GM12872 (cell line): Measurements from ENCODE around the gene VDAC1.

Experiments
- CTCF ChIP-seq: IDR thresholded peaks from 3 replicates; pipeline ENCODE4 v1.5.1; 2011; ENCODE audit warnings: low read depth, mild to moderate bottlenecking, low read length, moderate library complexity; ENCODE audit not compliant: insufficient read depth

The VDAC1 gene

DNA sequence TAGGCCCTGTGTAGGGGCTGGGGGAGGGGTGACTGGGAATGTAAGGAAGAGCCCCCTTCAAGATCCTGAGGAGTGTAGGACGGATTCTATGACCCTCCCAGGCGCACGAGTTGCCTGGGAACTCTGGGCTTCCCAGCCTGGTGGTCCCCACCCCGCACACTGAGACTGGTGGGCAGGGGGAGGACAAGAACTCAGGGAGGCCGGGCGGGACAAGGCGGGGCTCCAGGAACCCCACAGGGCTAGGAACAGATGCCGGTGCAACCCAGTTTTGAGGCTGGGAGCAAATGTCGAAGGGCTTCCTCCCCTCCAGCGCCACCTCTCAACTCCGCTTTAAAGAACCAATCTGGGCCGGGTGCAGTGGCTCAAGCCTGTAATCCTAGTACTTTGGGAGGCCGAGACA, 1.3 kb upstream of the VDAC1 start:
- TF ChIP-seq CTCF, result no peak

GRCh38 chr5:134005417-134006061, 764 bp upstream of the VDAC1 start:
- no peak for TF ChIP-seq CTCF

DNA sequence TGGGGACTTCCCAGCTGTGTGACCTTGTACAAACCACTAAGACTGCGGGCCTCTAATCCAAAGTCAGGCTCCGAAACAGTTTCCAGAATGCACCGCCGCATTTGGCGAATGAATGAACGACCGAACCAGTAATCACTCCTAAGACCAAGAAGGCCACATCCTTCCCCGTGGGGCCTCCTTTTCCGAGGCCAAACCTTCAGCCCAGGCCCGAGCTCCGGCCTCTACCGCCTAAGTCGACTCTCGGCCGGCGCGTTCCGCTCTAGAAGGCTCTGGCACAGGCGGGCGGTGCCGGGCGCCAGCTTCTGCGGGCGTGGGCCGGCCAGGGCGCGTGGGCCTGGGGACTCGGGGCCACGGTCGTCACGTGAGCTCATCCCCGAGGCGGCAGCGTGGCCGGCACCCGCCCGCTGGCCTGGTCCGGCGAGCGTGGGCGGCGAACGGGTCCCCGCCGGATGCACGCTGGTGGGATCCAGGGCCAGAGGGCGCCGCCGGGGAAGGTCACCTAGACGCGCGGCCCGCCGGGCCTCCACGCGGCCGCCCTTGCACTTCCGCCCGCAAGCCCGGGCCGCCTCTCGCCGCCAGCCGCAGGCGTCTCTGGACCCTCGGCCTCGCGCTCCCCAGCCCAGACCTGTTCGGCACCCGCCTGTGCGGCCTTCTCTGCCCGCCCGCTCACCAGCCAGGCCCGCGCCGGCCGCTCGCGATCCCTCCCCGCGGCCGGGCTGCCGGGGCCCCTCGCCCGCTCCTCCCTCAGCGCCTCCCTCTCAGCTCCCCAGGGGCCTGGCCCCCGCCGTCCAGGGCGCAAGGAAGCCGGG, 754 bp downstream of the VDAC1 start:
- TF ChIP-seq CTCF, result no peak

DNA sequence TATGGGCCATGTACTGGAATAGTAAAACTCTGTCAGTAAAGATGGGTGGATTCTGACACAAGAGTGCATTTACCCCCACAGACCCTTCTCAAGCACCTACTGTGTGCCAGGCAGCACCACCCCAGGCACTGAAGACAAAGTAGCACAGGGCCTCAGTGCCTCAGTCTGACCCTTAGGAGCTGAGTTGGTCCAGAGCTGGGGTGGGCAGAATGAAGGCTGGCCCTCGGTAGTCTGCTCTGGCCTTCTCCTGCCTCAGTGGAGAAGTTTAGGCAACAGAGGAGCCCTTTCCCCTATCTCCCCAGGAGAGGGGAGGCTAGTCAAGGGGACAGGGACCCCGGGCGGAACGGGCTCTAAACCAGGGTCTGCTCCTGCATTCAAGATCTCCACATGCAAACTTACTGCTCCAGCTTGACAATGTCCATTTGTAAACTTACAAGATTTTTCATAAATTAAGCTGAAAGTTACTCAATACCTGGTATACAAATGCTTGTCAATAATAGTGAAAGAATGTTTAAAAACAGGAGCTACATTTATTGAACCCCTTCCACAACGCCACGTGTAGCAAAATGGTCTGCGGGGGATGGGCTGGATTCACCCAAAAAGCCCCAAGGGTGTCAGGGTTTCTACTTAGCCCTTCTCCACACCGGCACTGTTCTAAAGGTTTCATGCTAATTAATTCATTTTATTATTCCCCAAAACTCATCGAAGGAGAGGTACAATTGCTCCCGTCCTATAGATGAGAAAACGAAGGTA, 1.5 kb downstream of the VDAC1 start:
- TF ChIP-seq CTCF, result no peak

DNA sequence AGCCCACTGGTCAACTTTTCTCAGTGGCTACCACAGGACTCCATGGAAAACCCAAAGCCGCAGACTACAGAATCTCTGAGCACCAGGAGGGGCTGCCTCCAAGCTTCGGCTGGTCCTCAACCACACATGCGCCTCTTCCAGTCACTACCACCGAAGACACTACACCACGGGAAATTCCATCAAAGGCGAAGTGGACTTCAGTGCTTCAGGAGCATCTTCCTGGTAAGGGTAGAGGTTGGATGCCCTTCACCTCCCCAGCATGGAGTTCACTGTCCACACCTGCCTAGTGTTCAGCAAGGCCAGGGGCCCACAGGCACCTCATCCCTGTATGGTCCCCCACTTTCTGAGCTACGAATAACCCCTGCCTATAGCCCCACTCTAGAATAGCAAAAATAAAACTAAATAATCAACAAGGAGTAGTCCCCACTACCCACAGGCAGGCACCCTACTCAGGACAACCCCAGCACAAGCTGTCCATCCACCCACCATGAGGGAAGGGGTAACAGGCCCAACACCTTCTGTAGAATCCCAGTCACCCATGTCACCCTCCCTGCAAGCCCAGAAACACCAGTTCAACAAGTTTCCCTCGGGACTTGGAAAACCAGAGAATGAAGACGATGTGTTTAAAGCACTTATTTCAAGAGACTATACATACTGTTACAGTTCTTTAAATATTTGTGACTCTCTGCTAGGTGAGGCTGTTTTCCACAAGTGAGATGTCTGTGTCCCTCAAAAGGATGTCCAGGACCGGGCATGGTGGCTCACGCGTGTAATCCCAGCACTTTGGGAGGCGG, 2.6 kb downstream of the VDAC1 start:
- no peak for TF ChIP-seq CTCF

- no peak for TF ChIP-seq CTCF
Measured at GRCh38 chr5:134000696-134001453, 3.9 kb downstream of the VDAC1 start.
